Cortex of kidney (tissue), 1 donor: ENCODE measurements around the gene ZSWIM1.
A peak's percentile ranks its signal among the peaks of the same experiment; 100 is the strongest.
"Not testable (repeated sequence)": the region's sequence is repeated elsewhere in the genome, so short reads cannot be mapped to it uniquely, and the experiment has no call there.

Source experiments
- DNase-seq: peaks from one replicate; lab custom pipeline; 2025; lab: John Stamatoyannopoulos, UW

The ZSWIM1 gene

DNA sequence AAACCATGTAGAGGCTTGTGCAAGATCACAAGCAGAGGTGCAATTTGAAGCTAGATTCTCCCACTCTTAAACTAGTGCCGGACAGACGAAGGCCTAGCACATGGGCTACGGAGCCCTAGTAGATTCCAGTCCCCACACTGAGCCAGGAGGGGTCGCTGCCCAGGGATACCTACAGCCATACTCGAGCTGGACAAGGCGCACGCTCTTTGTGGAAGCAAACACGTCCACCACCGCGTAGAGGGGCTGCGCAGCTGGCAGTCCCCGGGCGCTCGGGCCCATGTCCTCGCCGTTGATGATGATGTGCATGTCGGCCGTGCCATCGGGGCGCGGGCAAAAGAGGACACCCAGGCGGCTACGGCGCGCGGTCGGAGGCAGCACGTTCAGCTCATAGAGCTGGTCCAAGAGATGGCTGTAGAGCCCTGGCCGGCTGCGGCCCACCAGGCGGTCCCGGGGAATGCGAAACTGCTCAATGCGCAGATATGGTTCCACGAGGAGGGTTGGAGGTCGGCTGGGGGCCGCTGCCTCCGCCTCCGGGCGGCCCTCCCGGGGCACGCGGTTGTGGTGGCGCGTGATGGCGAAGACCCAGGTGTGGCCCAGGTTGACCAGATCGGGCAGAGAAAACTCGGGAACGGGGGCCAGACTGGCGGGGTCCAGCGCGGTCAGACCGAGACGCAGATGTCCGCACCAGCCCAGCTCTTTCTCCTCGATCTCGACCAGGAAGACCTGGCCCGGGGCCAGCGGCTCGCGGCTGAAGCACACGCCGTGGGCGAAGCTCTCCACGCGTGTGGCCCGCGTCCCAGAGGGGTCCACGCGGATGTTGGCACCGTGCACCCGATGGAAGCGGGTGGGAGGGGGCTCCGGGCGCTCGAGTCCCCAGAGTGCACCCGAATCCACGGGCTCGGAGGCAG, 9.3 kb downstream of the ZSWIM1 start:
- no peak for DNase-seq

DNA sequence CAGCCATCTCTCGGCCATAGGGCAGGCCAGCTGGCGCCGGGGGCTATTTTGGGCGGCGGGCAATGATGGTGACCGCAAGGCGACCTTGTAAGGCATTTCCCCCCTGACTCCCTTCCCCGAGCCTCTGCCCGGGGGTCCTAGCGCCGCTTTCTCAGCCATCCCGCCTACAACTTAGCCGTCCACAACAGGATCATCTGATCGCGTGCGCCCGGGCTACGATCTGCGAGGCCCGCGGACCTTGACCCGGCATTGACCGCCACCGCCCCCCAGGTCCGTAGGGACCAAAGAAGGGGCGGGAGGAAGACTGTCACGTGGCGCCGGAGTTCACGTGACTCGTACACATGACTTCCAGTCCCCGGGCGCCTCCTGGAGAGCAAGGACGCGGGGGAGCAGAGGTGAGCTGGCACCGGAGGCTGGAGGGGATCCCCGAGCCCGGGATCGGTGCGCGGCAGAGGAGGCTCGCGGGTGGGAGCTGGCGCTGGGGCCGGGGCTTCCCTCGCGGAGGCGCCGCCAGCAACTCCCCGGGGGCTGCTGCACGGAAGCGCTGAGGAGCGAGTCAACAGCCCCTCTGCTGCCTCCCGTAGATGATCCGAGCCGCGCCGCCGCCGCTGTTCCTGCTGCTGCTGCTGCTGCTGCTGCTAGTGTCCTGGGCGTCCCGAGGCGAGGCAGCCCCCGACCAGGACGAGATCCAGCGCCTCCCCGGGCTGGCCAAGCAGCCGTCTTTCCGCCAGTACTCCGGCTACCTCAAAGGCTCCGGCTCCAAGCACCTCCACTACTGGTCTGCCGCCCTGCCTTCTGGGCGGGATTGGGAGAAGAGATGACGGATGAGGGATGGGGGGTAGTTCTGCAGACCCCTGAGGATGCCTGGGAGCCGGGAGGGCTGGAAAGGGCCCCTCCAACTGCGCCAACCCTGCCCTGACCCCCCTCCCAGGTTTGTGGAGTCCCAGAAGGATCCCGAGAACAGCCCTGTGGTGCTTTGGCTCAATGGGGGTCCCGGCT, 10.3 kb downstream of the ZSWIM1 start, which contains the start of the genes CTSA and NEURL2:
TSS of gene CTSA (plus strand) at position 351 of the 999 bp plus-strand sequence. CDS start at position 585, 234 bp downstream.
TSS of gene NEURL2 (minus strand) at position 224 of the 999 bp plus-strand sequence. CDS start at position 7, 217 bp downstream.
- DNase-seq: peak; percentile 29

DNA sequence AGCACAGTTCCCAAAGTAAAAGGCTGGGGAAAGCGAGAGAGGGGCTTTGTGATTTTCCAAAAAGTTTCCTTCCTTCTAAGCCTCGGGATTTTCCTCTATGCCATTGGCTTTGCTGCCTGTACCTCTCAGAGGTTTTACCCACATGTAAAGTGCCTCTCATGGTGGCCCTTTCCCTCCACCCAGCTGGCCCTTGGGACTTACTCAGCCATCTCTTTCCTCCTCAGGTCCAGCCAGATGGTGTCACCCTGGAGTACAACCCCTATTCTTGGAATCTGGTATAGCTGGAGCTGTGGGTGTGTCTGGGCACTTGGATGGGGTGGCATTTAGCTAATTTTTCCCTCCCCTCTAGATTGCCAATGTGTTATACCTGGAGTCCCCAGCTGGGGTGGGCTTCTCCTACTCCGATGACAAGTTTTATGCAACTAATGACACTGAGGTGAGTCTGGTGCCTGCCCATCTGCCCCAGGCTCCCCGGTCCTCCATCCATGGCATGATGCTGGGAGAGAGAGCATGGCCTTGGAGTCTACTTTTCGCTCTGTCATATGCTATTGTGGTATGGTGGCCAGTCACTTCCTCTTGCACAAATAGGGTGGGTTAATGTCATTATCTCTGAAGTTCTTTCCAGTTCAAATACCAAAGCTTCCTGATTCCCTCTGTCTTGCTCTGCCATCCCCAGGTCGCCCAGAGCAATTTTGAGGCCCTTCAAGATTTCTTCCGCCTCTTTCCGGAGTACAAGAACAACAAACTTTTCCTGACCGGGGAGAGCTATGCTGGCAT, 11.2 kb downstream of the ZSWIM1 start:
- DNase-seq: no peak

DNA sequence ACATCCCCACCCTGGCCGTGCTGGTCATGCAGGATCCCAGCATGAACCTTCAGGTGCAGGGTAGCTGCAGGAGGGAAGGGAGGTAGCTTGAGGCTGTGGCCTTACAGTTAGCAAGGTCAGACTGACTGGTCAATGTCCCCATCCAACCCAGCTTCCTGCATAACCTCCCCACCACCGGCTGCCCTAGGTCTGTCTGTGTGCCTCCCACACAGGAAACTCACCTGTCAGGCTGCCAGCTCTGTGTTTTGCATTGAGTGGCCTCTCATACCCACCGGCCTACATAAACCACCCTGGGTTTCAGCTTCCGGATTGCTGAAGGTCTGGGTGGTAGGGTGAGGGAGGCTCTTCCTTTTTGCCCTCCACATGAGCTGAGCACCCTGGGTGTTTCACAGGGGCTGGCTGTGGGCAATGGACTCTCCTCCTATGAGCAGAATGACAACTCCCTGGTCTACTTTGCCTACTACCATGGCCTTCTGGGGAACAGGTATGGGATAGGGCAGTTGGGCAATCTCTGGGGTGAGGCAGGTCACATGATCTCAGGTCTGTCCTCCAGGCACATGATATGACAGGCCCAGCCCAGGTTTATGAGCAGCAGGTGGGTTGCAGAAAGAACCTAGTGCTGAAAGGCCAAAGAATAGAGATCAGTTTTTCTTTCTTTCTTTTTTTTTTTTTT, 11.9 kb downstream of the ZSWIM1 start:
- no peak for DNase-seq

DNA sequence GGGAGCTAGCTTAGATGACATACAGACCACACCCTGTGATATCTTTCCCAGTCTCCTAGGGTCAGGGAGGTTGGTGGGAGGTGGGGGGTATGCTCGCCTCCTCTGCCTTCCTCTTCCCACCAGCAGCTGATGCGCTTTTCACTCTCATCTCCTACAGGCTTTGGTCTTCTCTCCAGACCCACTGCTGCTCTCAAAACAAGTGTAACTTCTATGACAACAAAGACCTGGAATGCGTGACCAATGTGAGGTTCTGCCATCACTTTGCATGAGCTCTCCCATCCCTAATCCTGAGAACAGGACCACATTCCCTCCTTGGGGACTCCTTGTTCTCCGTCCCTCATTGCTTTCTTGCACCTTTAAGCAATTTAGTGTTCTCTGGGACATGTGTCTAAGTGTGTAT, 12.8 kb downstream of the ZSWIM1 start:
- no peak for DNase-seq

DNA sequence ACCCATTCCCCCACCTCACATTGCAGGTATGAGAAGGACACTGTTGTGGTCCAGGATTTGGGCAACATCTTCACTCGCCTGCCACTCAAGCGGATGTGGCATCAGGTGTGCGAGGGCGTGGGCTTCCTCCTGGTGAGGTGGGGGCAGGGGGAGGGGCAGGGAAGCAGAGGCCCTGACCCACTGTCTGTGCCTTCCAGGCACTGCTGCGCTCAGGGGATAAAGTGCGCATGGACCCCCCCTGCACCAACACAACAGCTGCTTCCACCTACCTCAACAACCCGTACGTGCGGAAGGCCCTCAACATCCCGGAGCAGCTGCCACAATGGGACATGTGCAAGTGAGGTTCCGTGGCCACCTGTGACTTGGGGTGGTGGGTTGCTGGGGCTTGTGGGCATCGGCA, 13.8 kb downstream of the ZSWIM1 start:
- no peak for DNase-seq

DNA sequence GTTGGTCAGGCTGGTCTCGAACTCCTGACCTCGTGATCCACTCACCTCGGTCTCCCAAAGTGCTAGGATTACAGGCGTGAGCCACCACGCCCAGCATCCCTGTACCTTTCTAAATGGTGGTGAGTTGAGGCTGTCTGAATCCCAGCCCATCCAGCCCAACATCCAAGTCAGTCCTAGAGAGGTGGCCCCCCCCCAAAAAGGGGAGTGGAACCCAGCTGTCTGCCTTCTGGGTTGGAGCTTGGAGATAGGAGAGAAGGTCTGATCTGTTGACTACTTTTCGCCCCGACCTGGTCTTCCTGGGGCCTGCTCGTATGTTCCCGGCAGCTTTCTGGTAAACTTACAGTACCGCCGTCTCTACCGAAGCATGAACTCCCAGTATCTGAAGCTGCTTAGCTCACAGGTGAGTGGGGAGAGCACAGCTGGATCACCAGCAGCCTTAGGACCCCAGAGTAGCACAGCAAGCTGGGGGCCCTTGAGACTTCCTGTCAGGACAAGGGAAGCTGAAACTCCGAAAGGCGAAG, 15.7 kb downstream of the ZSWIM1 start:
- no peak for DNase-seq

DNA sequence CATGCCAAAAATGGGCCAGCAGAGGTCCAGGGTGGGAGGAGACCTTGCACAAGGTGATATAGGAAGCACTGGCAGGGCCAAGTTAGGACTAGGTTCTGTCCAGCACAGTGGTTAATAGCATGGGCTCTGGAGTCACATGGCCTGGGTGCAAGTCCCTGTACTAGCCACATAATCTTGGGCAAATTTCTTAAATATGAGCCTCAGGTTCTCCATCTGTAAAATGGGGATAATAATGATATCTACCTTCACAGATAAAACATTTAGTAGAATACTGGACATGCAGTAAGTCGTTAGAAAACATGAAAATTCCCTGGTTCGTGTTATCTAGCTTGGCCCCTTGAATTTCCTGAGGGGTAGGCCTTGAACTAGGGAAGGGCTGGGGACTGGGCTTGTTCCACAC, 16.3 kb downstream of the ZSWIM1 start:
- DNase-seq: no peak

DNA sequence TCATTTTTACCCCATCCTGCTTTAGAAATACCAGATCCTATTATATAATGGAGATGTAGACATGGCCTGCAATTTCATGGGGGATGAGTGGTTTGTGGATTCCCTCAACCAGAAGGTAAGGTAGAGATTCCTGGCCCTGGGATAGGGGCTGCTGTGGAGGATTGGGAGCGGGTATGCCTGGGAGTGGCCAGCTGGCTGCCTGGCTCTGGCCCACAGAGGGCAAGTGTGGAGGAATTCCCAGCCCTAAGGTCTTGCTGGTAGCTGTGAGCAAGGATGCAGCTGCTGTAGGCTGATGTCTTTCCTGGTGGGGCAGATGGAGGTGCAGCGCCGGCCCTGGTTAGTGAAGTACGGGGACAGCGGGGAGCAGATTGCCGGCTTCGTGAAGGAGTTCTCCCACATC, 16.7 kb downstream of the ZSWIM1 start:
- no peak for DNase-seq

DNA sequence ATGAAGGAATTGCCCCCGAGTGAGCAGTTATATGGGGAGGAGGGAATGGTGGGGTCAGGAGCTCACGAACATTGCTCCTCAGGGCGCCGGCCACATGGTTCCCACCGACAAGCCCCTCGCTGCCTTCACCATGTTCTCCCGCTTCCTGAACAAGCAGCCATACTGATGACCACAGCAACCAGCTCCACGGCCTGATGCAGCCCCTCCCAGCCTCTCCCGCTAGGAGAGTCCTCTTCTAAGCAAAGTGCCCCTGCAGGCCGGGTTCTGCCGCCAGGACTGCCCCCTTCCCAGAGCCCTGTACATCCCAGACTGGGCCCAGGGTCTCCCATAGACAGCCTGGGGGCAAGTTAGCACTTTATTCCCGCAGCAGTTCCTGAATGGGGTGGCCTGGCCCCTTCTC, 17.3 kb downstream of the ZSWIM1 start:
- no peak for DNase-seq

DNA sequence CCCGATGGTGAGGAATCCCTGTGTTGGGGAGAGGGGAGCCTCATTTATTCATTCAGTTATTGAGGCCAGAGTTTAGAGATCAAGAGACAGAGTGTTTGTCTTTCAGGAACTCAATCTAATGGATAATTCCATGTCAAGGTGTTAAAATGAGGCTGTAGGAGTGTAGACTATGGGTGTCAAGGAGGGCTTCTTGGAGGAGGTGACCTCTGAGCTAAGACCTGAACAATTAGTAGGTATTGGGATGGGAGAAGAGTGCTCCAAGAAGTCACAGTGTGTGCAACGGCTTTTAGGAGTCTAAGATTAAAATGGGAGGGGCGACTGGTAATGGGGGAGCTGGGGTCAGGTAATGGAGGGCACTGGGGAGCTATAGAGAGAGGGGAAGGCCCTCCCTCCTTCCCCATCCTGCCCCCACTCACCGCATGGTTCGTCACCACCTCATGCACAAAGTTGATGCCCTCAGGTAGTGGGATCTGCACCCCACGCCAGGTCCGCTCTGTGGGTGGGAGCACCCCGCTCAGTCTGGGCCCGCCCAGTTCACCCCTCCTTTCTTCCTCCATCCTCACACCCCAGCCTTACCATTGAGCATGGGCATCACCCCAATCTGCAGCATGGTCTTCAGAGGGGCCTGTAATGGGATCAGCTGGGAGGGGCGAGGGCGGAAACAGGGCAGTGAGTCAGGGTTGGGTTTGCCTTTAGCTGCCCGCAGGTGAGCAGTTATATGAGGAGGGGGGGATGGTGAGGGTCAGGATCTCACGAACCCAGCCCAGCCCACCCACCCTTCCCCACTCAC, 18.2 kb downstream of the ZSWIM1 start:
- no peak for DNase-seq

DNA sequence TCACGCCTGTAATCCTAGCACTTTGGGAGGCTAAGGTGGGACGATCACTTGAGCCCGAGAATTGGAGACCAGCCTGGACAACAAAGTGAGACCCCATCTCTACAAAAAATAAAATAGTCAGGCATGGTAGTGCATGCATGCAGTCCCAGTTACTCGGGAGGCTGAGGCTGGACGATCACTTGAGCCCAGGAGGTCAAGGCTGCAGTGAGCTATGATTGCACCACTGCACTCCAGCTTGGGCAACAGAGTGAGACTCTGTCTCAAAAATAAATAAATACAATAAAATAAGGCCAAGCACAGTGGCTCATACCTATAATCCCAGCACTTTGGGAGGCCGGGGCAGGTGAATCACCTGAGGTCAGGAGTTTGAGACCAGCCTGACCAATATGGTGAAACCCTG, 20.3 kb downstream of the ZSWIM1 start:
- DNase-seq: not testable (repeated sequence)

DNA sequence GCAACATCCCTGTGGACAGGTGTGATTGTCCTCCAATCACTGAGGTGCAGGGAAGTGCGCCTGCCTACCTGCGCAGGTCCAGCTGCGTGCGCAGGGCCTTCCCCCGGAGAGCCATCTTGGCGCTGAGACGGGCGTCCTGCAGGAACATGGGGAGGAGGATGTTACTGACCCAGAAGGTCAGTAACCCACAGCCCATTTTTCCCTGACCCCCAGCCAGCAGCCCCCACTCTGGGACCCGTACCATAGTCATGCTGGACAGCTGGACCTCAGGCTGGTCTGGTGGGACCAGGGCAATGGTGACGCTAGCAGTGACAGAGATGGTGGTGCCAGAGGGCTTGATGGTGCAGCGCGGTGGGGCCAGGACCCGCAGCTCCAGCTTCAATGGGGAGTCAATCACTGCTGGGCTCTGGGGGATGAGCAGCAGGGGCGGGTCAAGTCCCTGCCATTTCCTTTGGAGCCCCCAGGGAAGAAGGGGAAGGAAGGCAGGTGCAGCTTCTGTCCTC, 21.2 kb downstream of the ZSWIM1 start:
- DNase-seq: no peak

DNA sequence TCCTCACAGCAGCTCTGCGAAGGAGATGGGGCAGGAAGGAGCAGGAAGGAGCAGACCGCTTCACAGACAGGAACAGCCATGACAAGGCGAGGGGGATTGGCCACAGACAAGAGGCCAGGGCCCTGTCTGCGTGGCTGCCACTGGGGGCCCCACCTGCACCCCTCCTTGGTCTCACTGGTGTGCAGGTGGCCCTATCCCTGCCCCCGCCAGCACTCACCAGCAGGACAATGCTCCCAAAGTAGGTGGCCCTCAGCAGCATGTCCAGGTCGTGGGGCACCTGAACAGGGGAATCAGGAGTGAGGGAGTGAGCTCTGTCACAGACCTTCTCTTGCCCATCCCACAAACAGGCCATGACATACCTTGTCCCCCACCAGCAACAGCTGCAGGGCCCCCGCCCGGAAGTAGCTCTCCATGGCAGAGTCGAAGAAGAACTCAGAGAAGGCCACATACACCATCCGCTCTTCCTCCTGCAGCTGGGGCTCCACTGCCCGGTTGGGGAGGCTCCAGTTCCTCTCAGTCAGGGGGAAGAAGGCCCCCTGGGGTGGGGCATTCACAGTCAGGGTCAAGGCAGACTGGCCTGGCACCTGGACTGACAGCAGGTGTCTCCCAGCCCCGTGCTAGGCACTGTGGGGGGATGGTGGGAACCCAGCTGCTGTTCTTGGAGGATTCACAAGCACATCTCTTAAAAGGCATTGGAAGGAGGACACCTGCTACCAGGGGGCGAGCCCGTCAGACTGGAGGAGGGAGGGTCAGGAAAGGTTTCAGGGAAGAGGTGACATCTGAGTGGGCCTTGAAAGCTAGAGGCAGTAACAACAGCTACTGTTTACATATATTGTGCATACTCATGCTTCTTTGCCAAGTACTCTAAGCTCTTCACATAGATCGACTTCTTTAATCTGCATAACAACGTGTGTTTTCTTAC, 23.8 kb downstream of the ZSWIM1 start:
- DNase-seq: no peak

DNA sequence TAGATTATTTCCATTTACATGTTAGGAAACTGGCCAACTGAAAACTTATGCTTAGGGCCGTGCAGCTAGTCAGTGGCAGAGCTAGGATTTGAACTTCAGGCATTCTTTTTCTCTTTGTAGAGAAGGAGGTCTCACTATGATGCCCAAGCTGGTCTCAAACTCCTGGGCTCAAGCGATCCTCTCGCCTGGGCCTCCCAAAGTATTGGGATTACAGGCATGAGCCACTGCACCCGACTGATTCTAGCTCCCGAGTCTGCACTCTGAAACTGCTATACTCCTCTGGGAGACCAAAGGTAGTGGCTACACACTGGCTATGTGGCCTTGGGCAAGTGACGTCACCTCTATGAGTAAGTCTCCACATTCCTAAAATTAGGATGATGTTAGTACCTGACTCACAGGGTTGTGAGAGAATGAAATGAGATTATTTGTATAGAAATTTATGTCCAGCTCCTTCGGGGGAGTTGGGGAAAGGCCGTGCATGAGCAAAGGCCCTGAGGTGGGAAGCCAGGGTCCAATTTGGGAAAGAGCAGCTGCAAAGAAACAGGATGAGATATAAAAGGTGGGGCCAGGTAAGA, 24.6 kb downstream of the ZSWIM1 start:
- DNase-seq: no peak

DNA sequence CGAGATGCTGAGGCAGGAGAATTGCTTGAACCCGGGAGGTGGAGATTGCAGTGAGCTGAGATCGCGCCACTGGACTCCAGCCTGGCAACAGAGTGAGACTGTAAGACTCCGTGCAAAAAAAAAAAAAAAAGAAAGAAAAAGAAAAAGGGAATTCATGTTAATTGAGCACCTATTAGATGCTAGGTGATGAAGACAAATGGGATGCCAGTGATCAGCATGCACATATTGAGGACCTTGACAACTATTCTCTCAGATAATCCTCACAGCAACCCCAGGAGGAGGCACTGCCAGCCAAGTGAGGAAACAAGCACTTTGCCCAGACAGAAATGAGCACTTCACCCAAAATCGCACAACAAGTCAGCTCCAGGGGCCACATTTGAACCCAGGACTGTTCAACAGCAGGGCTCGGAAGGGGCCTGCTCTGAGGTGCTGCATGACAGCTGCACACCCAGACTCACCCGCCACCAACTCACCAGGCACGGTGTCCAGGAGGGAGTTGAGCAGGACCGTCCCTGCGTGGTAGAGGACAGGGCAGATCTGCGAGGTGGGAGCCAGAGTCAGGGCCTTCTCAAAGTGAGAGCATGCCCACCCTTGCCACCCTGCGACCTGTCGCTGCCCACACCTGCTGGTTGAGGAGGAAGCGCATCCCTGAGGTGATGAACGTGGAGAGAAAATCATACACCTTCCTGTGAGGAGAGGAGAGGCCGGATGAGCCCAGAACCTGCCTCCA, 26.4 kb downstream of the ZSWIM1 start:
- no peak for DNase-seq

DNA sequence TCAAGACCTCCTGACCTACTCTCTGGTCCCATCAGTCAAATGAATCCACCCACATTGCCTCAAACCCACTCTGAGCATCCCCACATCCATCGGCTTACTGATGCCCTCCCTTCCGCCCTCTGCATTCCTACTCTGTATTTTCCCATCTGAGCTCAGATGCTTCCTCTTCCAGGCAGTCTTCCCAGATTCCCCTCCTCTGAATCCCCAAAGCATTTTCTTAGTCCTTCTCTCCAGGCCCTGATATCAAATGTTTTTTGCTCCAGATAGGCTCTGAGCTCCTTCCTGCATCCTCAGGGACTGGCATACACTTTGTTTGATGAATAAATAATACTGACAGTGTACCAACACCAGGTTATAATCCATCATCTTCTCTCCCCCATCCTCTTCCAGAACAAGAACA, 27.1 kb downstream of the ZSWIM1 start:
- DNase-seq: no peak

DNA sequence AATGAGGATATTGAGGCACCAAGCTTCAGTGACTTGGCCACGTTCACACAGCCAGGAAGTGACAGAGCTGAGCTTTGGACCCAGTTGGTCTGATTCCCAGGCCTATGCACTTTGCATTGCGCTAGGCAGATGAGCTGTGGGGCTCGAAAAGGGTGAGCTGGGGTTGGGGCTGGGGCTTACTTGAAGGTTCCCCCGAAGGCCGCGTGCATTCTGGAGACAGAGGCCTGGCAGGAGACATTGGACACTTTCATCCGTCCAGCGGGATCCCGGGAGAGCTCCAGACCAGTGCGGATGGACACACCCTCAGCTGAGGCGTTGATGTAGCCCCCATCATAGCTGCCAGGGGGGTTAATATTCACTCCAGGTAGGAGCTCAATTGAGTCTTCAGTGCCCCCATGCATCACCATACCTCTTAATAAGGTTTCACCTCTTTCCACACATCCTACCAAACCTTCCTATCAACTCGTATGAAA, 28.3 kb downstream of the ZSWIM1 start:
- DNase-seq: no peak
